Activated naive CD8-positive, alpha-beta T cell (primary cell): ENCODE results near the gene AMHR2.
A peak's percentile ranks its signal among the peaks of the same experiment; 100 is the strongest.
"Not testable (repeated sequence)": the region's sequence is repeated elsewhere in the genome, so short reads cannot be mapped to it uniquely, and the experiment has no call there.

Source experiments
- H3K27ac Mint-ChIP-seq: one replicate; pipeline ENCODE4 v1.8.0; 2021; ENCODE audit warnings: mixed read lengths
- H3K27me3 Mint-ChIP-seq: one replicate; pipeline ENCODE4 v1.8.0; 2021; ENCODE audit warnings: mixed read lengths
- H3K36me3 Mint-ChIP-seq: one replicate; pipeline ENCODE4 v1.8.0; 2021; ENCODE audit warnings: mixed read lengths
- H3K4me1 Mint-ChIP-seq: one replicate; pipeline ENCODE4 v1.8.0; 2021; ENCODE audit warnings: low read depth, mixed read lengths
- H3K4me3 Mint-ChIP-seq: one replicate; pipeline ENCODE4 v1.8.0; 2021; ENCODE audit warnings: mild to moderate bottlenecking, mixed read lengths
- H3K9me3 Mint-ChIP-seq: one replicate; pipeline ENCODE4 v1.8.0; 2021; ENCODE audit warnings: low read depth, mixed read lengths

The AMHR2 gene

DNA sequence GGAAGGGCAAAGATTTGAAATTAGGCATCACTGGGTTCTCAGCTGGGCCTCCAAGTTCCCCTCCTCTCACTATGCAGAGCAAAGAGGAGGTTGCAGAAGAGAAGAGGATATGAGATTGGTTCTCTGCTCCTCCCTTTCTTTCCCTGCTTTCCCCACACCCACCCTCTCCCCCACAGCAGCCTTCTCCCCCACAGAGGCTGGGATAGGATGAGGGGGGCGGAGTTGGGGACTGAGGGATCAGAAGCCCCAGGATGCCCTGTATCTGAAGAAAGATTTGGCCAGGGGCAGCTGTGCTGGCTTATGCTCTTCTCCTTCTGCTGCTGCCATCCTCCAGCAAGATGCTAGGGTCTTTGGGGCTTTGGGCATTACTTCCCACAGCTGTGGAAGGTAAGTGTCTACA, at the start of gene AMHR2:
TSS of gene AMHR2 (plus strand) at position 259 of the 400 bp plus-strand sequence. CDS start at position 339, 80 bp downstream.
- Mint-ChIP-seq H3K4me3 (no peak within 1 kb of the TSS), H3K9me3 (no peaks in the 10 kb centered on the region), H3K36me3 (no peaks in the 10 kb centered on the region), H3K27ac (no peak within 1 kb of the TSS), H3K4me1 (peaks cover 28% of the 10 kb centered on the region), H3K27me3 (no peaks in the 10 kb centered on the region)

DNA sequence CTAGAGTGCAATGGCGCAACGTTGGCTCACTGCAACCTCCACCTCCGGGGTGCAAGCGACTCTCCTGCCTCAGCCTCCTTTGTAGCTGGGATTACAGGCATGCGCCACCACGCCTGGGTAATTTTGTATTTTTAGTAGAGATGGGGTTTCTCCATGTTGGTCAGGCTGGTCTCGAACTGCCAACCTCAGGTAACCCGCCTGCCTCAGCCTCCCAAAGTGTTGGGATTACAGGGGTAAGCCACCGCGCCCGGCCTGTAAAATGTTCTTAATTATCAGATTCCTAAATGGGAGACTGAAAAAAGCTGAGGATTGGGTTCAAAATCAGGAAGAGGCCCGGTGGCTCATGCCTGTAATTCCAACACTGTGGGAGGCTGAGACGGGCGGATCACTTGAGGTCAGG, 49.4 kb upstream of the AMHR2 start:
- H3K9me3 Mint-ChIP-seq, H3K27me3 Mint-ChIP-seq, H3K4me3 Mint-ChIP-seq, H3K36me3 Mint-ChIP-seq: not testable (repeated sequence)
- H3K27ac Mint-ChIP-seq, result peak overlapping the region; percentile 16
- peaks cover 23% of the 10 kb centered on the region for H3K4me1 Mint-ChIP-seq

DNA sequence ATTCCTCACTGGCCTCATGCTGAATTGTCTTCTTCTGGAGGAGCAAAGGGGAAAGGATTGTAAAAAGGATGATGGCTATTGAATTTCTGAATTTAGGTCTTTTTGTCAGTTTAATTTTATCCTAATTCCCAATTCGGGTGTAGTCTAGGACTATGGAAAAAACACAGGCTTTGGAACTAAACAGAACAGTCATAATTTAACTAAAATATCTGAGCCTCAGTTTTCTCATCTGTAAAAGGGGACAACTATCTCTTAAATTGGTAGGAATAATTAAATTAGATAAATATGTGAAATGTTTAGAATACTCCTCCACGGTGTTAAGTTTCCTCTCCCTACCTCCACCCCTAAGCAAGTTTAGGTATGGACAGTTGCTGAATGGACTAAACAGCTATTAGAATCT, 46.9 kb upstream of the AMHR2 start:
- no peaks in the 10 kb centered on the region for H3K27me3 Mint-ChIP-seq
- no peak overlapping the region for H3K4me3 Mint-ChIP-seq
- H3K4me1 Mint-ChIP-seq, result peaks cover 19% of the 10 kb centered on the region
- peaks cover 4% of the 10 kb centered on the region for H3K36me3 Mint-ChIP-seq
- no peaks in the 10 kb centered on the region for H3K9me3 Mint-ChIP-seq
- H3K27ac Mint-ChIP-seq, result no peak overlapping the region

- Mint-ChIP-seq H3K4me1 (peaks cover 25% of the 10 kb centered on the region), H3K4me3 (no peak overlapping the region), H3K27ac (no peak overlapping the region), H3K27me3 (no peaks in the 10 kb centered on the region), H3K9me3 (no peaks in the 10 kb centered on the region), H3K36me3 (peaks cover 8% of the 10 kb centered on the region)
Measured at GRCh38 chr12:53378222-53378621, 45.4 kb upstream of the AMHR2 start.

DNA sequence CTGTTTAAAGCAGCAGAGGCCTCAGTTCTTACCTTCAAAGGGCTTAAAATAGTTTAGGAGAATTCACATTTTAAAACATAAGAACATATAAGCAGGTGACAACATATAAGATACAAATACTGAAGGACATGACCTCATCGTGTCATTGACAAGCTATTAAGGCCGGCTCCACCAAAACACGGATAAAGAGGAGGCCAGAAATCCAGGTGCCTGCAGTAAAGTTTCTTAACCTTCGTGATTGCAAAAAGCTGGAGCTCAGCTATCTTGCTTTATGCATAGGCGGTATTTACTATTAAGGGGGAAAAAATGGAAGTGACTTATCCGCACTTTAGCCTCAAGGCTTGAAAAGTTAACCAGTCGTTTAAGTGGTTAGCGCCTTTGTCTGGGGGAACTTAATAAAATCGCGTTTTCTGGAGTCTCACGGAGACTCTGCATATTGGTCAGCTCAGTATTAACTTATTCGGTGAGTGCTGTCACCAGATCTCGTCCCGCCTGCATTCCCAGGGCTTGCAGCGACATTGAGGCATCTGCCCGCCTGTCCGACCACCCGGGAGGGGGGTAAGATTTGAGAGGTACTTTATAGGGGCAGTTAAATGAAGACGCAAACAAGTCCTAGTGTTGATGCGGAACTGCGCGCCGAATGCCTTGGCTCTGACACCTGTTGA, 44.8 kb upstream of the AMHR2 start:
- H3K27me3 Mint-ChIP-seq, result no peaks in the 10 kb centered on the region
- peaks cover 30% of the 10 kb centered on the region for H3K4me1 Mint-ChIP-seq
- H3K4me3 Mint-ChIP-seq, result no peak overlapping the region
- H3K36me3 Mint-ChIP-seq, result peaks cover 12% of the 10 kb centered on the region
- H3K9me3 Mint-ChIP-seq, result no peaks in the 10 kb centered on the region
- H3K27ac Mint-ChIP-seq, result no peak overlapping the region

- peaks cover 31% of the 10 kb centered on the region for H3K4me1 Mint-ChIP-seq
- H3K36me3 Mint-ChIP-seq, result peaks cover 12% of the 10 kb centered on the region
- no peaks in the 10 kb centered on the region for H3K9me3 Mint-ChIP-seq
- no peak overlapping the region for H3K27ac Mint-ChIP-seq
- no peak overlapping the region for H3K4me3 Mint-ChIP-seq
- no peaks in the 10 kb centered on the region for H3K27me3 Mint-ChIP-seq
Measured at GRCh38 chr12:53379389-53380103, 44.1 kb upstream of the AMHR2 start.

- Mint-ChIP-seq H3K27me3 (no peaks in the 10 kb centered on the region), H3K4me3 (peak within 1 kb of the TSS; percentile 93), H3K36me3 (peaks cover 12% of the 10 kb centered on the region), H3K27ac (peak within 1 kb of the TSS; percentile 90), H3K4me1 (peaks cover 34% of the 10 kb centered on the region), H3K9me3 (no peaks in the 10 kb centered on the region)
Measured at GRCh38 chr12:53380104-53380793, 43.4 kb upstream of the AMHR2 start, which contains the start of gene SP1. TSS of gene SP1 (plus strand) at chr12:53380176. CDS start at chr12:53380292, 116 bp downstream.

GRCh38 chr12:53380794-53381730, 42.6 kb upstream of the AMHR2 start:
- Mint-ChIP-seq H3K4me3 (peak overlapping the region; percentile 93), H3K4me1 (peaks cover 37% of the 10 kb centered on the region), H3K27me3 (no peaks in the 10 kb centered on the region), H3K27ac (peak overlapping the region; percentile 90), H3K9me3 (no peaks in the 10 kb centered on the region), H3K36me3 (peaks cover 13% of the 10 kb centered on the region)

GRCh38 chr12:53381731-53382630, 41.7 kb upstream of the AMHR2 start:
- H3K27me3 Mint-ChIP-seq, result no peaks in the 10 kb centered on the region

GRCh38 chr12:53383258-53383657, 40.4 kb upstream of the AMHR2 start:
- peaks cover 55% of the 10 kb centered on the region for H3K4me1 Mint-ChIP-seq
- H3K9me3 Mint-ChIP-seq, result no peaks in the 10 kb centered on the region
- H3K27ac Mint-ChIP-seq, result peak overlapping the region; percentile 38
- H3K36me3 Mint-ChIP-seq, result peaks cover 18% of the 10 kb centered on the region
- H3K27me3 Mint-ChIP-seq, result no peaks in the 10 kb centered on the region
- peak overlapping the region; percentile 93 for H3K4me3 Mint-ChIP-seq

More at GRCh38 chr12:53381731-53382630, 41.7 kb upstream of the AMHR2 start:
- Mint-ChIP-seq H3K36me3 (peaks cover 15% of the 10 kb centered on the region), H3K9me3 (no peaks in the 10 kb centered on the region), H3K27ac (peak overlapping the region; percentile 90), H3K4me3 (peak overlapping the region; percentile 93), H3K4me1 (peaks cover 44% of the 10 kb centered on the region)

DNA sequence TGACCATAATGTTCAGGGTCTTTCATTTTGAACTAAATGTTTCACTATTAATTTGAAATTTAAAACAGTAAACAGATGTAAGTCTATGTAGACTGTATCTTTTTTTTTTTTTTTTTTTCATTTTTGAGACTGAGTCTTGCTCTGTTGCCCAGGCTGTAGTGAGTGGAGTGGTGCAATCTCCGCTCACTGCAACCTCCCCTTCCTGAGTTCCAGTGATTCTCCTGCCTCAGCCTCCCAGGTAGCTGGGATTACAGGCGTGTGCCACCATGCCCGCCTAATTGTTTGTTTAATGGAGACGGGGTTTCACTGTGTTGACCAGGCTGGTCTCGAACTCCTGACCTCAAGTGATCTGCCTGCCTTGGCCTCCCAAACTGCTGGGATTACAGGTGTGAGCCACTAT, 37.3 kb upstream of the AMHR2 start:
- Mint-ChIP-seq H3K36me3 (peaks cover 19% of the 10 kb centered on the region), H3K27ac (peak overlapping the region; percentile 73), H3K4me3 (peak overlapping the region; percentile 89)

GRCh38 chr12:53388932-53389331, 34.7 kb upstream of the AMHR2 start:
- Mint-ChIP-seq H3K27me3 (no peaks in the 10 kb centered on the region), H3K27ac (peak overlapping the region; percentile 59), H3K4me3 (peak overlapping the region; percentile 89), H3K4me1 (peaks cover 60% of the 10 kb centered on the region), H3K9me3 (no peaks in the 10 kb centered on the region), H3K36me3 (peaks cover 8% of the 10 kb centered on the region)

More for the DNA sequence above, 37.3 kb upstream of the AMHR2 start:
- peaks cover 79% of the 10 kb centered on the region for H3K4me1 Mint-ChIP-seq
- not testable (repeated sequence) for H3K9me3 Mint-ChIP-seq, H3K27me3 Mint-ChIP-seq

DNA sequence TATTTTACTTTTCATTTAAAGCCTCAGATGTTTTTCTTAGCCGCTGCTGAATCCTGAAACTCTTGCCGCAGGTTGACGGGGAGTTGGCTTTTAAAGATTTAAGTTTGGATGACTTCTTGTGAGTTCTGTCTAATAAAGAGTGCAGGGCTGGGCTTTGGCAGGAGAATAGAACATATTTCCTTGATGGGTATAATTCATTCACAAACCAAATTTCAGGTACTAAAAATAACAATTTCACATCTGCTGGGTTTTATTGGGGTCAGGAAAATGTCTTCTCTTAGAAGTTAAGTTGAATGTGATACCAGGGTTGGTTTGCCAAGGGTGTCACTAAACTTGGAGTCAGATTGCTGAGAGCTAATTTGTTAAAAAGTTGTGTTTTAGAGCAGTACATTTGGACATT, 34.0 kb upstream of the AMHR2 start:
- Mint-ChIP-seq H3K4me3 (peak overlapping the region; percentile 69), H3K36me3 (peaks cover 8% of the 10 kb centered on the region), H3K4me1 (peaks cover 57% of the 10 kb centered on the region), H3K9me3 (no peaks in the 10 kb centered on the region), H3K27me3 (no peaks in the 10 kb centered on the region), H3K27ac (peak overlapping the region; percentile 46)
